ENCODE measurements around the gene GRID1.

GRID1 gene

DNA sequence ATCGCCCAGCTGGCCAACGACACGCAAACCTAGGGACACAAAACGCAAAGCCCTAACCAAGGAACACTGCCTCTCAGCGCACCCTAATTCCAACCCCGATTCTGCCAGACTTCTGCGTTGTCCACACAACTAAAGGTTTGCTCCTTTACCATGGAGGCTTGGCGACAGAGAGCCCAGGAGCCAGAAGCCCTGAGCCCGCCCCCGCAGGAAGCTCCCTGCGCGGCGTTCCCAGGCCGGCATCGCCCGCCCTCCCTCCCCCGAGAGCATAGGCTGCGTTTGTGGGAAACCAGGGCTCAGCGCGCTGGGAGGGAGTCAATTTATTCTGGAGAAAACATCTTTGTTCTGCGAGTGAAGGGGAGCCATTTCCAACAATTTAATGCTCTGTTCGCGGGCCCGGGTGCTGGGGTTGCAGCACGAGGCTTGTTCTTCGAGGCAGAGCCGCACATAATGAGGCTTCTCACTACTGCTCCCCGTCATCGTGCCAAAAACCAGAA, 103.9 kb downstream of the GRID1 start:
- no peak for DNase-seq

DNA sequence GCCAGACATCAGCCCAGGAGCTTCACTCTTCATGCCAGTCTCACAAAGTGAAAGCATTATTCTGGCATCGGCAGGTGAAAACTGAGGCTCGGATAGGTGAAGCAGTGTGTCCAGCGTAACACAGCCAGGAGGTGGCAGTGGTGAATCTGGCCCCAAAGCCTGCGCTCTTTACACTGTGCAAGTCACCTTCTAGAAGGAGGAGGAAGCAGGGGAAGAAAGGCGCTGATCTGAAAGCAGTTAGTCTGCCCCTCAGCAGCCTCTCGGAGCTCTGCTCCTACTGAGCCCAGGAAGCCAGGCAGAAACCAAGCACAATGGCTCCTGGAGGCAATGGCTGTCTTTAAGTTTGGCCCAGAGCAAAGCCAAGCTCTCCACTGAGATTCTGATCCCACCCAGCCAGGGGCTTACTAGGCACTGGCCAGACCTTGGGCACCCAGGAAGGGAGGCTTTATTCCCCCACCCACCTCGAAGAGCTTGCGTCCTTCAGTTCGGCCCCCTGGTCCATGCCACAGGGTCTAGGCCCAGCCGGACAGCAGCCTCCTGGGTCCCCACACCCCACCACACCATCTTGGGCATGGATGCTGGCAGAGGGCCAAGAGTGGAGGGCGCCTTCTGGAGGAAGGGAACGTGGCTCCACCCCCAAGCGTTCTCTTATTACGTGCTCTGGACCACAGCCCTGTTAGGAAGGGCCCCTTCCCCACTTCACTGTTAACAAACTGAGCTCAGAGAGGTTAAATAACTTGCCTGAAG, 104.5 kb downstream of the GRID1 start:
- DNase-seq = no peak

DNA sequence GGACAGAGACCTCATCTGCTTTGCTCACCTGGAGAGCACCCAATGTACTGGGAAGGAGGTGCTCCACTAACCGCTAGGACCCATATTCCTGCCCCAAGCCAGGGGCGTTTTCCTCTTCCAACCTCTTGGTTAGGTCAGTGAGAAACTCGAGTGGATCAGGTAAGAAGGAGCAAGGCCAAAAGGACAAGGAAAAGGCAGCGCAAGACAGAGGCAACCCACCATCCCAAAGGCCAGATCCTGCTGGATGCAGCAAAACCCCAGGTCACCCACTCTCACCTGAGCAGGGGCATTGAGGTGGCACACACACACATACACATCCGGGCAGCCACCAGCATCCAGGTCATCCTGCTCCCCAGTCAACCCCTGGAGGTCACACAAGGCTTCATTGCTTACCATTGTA, 105.1 kb downstream of the GRID1 start:
- no peak for DNase-seq

DNA sequence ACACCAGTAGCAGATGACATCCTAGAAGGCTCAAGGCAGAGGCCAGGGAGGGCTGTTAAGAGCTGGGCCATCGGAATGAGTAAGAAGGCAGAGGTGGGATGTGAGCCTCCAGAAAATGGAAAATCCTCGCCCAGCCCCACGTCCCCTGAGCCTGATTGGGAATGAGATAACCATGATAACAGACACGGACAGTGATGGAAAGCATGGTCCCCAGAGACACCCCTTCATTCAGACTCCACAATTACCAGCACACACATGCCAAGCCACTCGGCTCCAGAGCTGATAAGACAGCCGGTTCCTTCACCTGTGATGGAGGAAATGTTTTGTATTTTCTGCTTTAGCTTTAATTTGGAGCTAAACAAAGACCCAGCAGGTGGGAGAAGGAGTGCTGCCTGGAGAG, 106.0 kb downstream of the GRID1 start:
- DNase-seq = no peak

DNA sequence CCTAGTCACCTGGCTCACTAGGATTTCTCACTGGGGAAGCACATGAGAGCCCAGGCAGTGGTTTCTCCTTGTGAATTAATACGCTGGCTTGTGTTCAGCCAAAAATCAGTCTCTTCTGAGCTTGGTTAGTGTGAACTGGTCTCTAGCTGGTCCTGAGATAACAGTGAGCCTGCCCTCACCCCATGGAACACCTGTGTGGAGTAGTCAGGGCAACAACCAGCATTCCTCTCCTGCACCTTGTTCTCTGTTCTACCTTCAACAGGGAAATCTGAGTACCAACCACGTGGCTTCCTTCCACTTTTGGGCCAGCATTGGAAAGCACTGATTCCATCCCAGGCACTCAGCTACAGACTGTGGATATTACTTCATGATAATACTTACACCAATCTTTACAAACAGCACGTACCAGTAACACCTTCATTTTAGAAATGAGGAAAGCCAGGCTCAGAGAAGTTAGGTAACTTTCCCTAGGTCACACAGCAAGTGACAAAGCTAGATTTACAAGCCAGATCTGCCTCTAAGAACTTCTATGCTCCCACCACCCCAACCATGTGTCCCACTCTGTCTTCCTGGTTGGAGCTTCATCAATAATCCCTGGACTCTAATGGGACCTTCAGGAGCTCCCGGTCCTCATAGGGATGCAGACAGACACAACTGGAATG, 106.6 kb downstream of the GRID1 start:
- no peak for DNase-seq

DNA sequence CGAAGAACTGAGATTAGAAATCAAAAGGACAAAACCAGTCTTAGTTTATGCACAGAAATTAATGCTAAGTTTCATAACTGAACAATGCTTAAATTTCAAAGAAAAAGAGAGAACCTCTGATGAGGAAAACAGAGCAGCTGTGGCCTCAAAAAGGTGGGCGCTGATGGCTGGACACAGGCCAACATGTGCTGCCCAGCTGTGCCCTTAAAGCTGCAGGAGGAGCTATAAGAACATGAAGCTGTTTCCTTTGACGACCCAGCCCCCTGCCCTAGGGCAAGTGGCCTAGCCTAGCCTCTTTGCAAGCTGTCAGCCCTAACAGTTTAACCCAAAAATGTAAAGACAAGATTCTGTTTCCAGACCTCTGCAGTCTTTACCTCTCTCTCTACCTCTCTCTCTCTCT, 107.7 kb downstream of the GRID1 start:
- no peak for DNase-seq

DNA sequence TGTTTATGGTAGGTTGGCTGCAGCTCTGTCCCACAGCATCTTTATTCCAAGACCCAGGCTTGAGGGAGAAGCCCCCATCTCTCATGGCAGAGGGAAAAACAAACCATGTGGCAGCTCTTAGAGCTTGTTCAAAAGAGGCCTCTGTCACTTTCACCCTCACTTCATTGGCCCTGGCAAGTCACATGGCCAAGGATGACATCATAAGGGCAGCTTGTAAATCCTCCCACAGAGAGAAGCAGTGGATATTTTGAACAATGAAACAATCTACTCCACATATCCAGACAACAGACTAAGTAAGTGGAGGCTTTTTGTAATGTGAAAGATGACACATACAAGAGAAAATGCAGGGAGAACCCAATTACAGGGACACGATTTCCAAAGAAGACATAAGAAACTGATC, 108.1 kb downstream of the GRID1 start:
- no peak for DNase-seq

DNA sequence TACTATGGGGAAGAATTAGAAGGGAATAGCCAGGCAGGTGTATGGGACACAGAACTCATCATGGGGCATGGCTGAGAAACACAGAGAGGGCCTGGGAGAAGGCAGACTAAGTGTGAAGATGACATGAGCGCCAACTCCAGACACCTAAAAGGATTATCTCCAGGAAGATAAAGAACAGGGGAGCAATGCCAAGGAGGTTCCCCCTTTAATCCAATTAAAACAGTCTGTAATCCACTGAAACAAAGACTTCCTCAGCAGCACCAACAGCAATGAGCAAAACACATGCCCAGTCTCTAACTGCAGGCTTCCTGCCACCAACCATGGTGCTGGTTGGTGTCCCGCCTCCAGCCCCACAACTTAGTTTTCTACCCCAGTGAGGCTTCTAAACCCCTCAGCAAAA, 108.9 kb downstream of the GRID1 start:
- DNase-seq = no peak

DNA sequence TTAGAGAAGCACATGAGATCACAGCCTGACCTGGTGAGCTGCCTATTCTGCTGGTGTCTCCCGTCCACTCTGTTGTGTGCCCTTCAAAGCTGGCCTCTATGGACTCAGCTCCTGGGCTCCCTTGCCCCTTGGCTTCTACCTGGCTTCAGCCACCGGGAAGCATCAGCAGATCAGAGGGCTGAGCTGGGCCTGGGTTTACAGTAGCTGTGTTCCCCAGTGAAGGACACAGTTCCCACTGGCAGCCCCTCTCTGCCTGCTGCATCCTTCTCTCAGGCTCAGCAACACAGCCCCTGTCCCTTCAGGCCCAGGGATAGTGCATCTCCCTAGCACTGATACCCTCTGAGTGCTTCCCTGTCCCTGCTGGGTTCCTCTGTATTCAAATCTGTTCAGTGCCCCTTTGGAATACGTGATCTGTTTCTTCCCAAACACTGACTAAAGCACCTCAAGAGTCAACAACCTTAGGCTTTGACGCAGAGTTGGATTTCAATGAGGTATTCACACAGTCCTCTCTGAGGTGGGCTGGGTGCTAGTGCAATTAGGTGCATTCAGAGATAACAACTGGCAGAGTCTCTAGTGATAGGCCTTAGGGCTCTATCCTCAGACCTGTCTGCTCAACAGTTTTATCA, 109.8 kb downstream of the GRID1 start:
- DNase-seq = no peak

DNA sequence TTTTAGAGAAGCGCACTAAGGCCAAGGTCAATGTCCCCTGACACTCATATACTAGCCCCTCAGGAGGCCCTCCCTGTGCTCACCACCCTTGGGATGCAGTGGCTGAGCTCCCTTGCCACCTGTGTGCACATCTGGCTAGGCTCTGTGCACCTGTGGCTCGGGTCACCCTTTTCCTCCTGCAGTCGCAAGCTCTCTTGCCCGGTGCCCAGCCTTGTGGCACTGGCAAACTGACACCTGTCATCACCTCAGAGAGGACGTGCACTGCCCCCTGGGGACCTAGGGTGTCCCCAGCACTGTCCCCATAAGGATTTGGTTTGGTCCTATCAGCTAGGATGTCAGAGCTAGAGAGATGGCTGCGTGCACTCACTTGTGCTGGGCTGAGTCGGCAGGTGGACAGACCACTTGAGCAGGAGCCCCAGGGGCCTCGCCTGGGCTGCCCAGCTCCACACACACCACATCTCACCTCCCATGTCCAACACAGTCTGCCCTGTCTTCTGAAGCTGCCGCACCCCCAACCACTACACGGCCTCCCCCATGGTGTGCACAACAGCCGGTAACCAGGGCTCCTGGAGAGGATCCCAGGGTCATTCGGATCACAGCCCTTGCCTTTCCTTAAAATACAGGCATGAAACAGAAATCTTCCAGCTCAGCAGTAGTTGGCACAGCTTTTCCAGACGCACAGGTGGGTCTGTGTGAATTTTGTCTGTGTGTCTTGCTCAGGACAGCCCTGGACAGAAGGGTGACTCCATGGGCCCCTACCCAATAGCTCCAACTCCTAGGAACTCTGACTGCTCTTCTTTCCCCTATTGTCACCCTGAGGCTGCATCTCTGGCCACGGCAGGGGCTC, 111.0 kb downstream of the GRID1 start:
- no peak for DNase-seq

DNA sequence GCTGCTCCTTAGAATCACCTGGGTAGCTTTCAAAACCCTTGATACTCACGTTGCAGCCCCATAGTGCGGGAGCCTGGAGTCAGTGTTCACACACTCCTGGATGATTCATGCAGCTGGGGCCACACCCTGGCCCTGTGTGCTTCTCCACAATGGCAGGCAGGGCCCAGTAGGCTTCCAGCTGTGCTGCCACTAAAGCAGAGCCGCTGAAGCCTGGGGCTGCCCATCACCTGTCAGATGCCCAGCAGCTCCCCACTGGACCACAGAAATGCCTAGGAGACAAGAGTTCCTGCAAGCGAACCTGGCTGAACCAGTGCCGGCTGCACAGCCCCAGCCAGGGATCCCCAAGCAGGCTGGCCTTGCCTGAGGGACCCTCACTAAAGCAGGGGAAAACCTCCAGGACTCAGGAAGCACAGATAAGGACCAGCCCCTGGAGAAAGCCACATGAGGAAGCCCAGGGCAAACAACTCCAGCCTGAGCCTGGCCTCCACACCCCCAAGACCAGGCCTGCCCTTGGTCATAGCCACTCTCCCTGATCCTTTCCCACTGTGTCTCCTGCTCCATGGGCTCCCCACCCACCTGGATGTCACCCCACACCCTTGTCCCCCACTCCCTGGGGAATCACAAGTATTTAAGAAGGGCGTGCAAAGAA, 111.9 kb downstream of the GRID1 start:
- DNase-seq = no peak

DNA sequence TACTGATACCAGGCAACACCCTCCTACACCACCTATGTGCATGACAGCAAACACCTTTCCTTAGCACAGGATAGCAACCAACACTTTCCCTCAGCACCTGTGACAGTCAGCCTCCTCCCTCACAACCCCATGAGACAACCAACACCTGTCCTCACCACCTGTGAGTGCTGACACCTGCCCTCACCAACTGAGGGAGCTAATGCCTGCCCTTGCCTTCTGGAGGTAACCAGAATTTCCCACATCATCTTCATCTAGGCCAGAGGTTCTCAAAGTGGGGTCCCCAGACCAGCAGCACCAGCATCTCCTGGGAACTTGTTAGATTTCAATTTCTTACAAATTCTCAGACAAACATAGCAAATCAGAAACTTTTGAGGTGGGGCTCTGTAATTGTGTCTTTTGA, 112.5 kb downstream of the GRID1 start:
- no peak for DNase-seq

DNA sequence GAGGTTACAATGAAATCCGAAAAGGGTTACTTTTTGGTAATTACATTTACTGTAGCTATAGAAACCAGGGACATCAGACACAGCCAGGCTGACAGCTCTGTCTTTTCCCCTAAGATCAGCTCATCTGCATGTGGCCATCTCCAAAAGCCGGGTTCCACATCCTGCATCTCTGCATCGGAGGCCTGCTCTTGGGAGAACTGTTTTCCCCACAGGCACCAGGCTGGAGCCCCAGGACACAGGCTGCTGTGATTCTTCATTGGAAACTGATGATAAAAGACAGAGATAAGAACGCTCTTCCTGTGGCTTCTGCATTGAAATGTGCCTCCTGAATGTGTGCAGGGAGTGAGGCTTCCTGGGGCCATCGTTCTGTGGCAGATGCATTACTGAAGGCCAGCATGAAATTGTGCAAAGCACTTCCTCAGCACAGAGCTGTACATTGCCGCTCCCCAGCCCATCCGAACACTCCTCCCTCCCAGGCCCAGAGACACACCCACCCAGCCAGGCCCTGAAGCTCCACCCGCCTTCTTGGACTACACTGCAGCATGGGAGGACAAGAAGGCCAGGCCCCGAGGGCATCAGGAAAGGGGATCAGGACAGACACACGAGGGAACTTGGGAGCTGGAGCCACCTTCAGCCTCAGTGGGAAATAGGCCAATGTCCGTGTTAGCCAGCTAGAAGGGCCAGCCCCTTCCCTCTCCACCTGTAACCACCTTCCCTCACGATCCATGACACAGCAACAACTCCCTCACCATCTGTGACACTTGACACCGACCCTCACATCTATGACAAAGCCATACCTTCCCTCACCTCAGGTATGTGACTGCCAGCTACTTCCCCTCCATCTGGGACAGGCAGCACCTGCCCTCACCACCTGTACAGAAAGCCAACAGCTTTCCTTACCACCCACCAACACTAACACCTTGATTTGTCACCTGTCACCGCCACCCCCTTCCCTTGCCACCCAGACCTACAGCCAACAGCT, 113.2 kb downstream of the GRID1 start:
- no peak for DNase-seq

DNA sequence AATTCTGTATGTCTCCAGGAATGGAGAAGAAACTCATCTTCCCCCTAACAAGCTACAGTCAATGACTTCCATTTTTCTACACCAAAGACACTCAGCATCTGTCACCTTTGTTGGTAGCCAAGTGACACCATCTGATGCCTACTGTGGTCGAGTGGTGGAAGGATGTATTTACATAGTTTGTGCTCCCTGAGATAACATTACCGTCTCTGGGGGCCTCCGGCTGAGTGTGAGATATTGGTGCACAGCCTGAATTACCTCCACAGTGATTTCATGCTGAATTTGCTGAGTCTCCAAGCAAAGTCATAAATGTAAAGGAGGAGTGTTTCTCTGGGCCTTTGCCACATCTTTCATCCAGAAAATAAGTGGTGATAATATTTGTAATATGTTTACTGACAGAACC, 114.0 kb downstream of the GRID1 start:
- DNase-seq = no peak

DNA sequence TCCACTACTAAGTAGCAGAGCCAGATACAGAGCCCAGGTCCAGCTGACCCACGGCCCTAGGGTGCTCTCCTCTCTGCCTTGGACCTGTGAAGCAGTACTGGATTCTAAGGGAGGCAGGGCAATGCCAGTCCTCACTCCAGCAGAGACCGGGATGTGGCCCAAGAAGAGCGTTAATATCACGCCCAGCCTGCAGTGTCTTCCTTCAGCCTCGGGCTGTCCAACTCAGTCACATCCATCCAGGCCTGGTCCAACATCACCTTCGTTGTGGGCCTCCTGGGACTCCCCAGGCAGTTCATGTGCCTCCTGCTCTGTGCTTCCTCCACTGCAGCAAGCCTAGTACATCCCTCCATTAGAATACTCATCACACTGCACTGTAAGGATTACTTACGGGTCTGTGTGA, 114.5 kb downstream of the GRID1 start:
- no peak for DNase-seq

DNA sequence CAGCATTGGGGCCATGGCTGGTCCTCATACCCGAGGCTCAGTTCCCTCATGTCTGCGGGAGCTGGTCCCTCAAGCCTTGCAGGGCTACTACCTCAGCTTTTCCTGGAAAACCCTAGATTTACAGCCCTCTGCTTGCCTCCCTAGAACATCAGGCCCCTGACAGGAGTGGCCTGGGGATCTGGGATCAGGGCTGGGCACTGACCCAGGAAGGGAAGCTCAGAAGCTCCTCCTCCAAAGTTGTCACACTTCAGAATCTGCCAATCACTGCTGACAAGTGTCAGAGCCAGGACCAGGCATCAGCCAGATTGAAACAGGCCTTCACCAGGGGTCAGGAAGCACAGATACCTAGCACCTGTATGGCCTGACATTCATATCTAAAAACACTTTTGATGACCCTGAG, 115.2 kb downstream of the GRID1 start:
- no peak for DNase-seq

DNA sequence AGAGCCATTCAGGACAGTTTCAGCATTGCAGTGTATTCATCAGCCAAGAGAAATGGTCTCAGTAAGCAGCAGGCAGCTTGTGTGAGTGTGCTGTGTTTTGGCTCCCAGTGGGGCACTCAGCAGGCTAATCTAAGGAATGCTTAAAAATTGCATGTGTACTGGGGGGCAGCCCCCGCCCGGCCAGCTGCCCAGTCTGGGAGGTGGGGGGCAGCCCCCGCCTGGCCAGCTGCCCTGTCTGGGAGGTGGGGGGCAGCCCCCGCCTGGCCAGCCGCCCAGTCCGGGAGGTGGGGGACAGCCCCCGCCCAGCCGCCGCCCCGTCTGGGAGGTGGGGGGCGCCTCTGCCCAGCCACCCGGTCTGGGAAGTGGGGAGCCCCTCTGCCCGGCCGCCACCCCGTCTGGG, 116.2 kb downstream of the GRID1 start:
- DNase-seq = no peak

DNA sequence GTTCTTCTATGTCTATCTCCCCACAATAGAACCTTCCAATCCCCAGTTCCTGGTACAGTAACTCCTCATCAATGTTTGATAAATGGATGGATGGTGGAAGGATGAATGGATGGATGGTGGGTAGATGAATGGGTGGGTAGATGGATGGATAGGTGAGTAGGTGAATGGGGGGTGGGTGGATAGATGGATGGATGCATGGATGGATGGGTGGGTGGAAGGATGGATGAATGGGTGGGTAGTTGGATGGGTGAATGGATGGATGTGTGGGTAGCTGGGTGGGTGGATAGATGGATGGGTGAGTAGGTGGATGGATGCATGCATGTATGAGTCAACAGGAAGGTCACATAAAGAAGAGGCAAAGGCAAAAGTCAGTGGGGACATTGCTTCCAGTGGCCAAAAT, 116.8 kb downstream of the GRID1 start:
- no peak for DNase-seq

DNA sequence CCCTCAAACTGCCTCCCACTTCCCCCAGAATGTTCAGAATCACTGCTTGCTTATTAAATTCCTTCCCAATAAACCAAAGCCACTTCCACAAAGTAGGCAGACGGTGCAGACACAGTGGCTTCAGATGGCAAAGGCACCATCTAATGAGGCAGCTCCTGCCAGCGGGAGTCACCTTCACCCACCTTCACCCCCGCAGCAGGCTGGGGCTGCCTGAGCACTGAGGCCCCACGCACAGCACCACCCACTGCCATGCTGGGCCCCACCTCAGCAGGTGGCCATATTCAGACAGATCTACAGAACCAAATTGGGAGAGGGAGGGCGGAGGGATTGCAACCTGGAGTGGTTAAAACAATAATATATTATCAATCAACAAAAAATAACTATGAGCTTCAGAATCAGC, 118.5 kb downstream of the GRID1 start:
- no peak for DNase-seq

DNA sequence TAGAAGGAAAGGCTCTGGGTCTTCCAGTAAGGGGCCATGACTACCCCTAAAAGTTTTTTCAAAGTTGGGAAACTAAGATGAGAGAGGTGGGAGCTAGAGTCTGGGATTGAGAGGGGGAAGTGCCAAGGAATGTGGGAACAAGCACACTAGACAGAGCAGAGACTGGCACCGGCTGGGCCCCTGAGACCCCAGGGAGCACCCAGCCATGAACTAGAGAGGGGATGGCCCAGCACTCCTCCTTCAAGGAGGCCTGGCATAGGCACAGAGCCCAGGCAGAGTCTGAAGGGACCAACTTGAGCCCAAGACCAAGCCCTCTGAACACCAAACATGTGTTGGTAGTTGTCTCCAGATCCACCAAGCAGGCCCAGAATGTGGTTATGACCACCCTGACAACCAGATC, 119.0 kb downstream of the GRID1 start:
- no peak for DNase-seq

DNA sequence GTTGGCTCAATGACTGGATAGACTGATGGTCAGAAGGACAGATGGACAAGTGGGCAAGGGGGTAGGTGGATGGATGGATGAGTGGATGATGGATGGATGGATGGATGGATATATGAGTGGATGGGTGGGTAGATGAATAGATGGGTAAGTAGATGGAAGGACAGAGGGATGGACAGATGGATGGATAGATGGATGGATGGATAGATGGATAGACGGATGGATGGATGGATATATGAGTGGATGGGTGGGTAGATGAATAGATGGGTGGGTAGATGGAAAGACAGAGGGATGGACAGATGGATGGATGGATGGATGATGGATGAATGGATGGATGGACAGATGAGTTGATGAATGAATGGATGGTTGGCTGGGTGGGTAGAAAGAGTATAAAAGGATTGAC, 119.5 kb downstream of the GRID1 start:
- DNase-seq = no peak
